Upper lobe of left lung (tissue), 6 donors: Measurements from ENCODE around the gene PPM1D. TPM values are rescaled to one million over a fixed set of nuclear protein-coding genes. Genes with fewer than 3 reads are reported as not detected.
"Not testable (repeated sequence)": the region's sequence is repeated elsewhere in the genome, so short reads cannot be mapped to it uniquely, and the experiment has no call there.

Experiments used
- ATAC-seq, 2 donors: fragments of 200-7000 bp; cut with Tn5 transposase; one replicate each; pipeline ENCODE4 v1.9.1; 2022; ENCODE audit warnings: mild to moderate bottlenecking in 2 of 2, moderate library complexity in 2 of 2; ENCODE audit not compliant: low FRiP score in 2 of 2
- DNase-seq, 2 donors: peaks; one replicate each; pipeline ENCODE4 v3.0.0-alpha.2; 2019 to 2020
- H3K27ac ChIP-seq, 4 donors: fragments of 200-600 bp; sonication (generic); one replicate each; pipeline ENCODE4 v1.5.1; 2016 to 2019
- H3K27me3 ChIP-seq, 4 donors: fragments of 200-600 bp; sonication (generic); one replicate each; pipeline ENCODE4 v1.5.1; 2017 to 2019
- H3K36me3 ChIP-seq, 4 donors: fragments of 200-600 bp; sonication (generic); one replicate each; pipeline ENCODE4 v1.5.1; 2016 to 2019
- H3K4me1 ChIP-seq, 4 donors: fragments of 200-600 bp; sonication (generic); one replicate each; pipeline ENCODE4 v1.5.1; 2018 to 2019
- H3K4me3 ChIP-seq, 4 donors: fragments of 200-600 bp; sonication (generic); one replicate each; pipeline ENCODE4 v1.5.1; 2017 to 2019; ENCODE audit warnings: mild to moderate bottlenecking in 2 of 4, moderate library complexity in 1 of 4
- H3K9me3 ChIP-seq, 4 donors: fragments of 200-600 bp; sonication (generic); one replicate each; pipeline ENCODE4 v1.5.1; 2018 to 2019
- CTCF ChIP-seq, 6 experiments: fragments of 450-650 bp in 4 of 6; fragments of 200-600 bp in 2 of 6; sonication (generic) in 2 of 6; IDR thresholded peaks; one replicate each; pipeline ENCODE4 v1.5.1; 2016 to 2019; ENCODE audit warnings: antibody characterized with exemption in 6 of 6
- EP300 ChIP-seq, 4 donors: sonication (generic); formaldehyde crosslinking; IDR thresholded peaks; one replicate each; pipeline ENCODE4 v1.5.1; 2017; ENCODE audit warnings: antibody characterized with exemption in 4 of 4, control low read depth in 2 of 4
- POLR2A ChIP-seq, 4 donors: fragments of 450-650 bp; IDR thresholded peaks; one replicate each; pipeline ENCODE4 v1.5.1; 2016 to 2017; ENCODE audit warnings: antibody characterized with exemption in 4 of 4, mild to moderate bottlenecking in 2 of 4
- POLR2AphosphoS5 ChIP-seq, 2 donors: sonication (generic); formaldehyde crosslinking; IDR thresholded peaks; one replicate each; pipeline ENCODE4 v1.5.1; 2017; ENCODE audit warnings: antibody characterized with exemption in 2 of 2
- WGBS, 2 donors: methylation state at CpG; one replicate each; pipeline ENCODE4 v1.1.5; 2017 to 2018; 5-methylcytosine and 5-hydroxymethylcytosine counted together
- total RNA-seq, 6 donors: library from RNA; depleted of rRNA in 4 of 6; stranded (reverse); fragments of >200 nt in 4 of 6; gene quantifications; one replicate each; pipeline versions ENCODE4 v1.1.0 to v1.2.1, GENCODE V29; 2016 to 2021
- donor health status: DM: no; HTN: no; CAD: no; lungs with moderate emphysema.
- donor health status: DM: no; HTN: yes; CAD: no; lungs with severe emphysema.

PPM1D gene
- total RNA-seq, 6 donors from 2014 or later, result 14.4 to 25.9 (median 19.8) TPM

GRCh38 chr17:60664022-60664421 is 64.0 kb downstream of the PPM1D start:
- DNase-seq (no peak), ATAC-seq (no peak)
- no peak overlapping the region for H3K27ac ChIP-seq
- H3K4me1 ChIP-seq, result no peaks in the 10 kb centered on the region
- no peaks in the 10 kb centered on the region for H3K27me3 ChIP-seq
- TF ChIP-seq EP300 (IDR thresholded peaks at IDR 0.05) (no peak), CTCF (IDR thresholded peaks at IDR 0.05) (no peak), POLR2A (IDR thresholded peaks at IDR 0.05) (no peak), POLR2AphosphoS5 (IDR thresholded peaks at IDR 0.05) (no peak)
- H3K4me3 ChIP-seq, result no peak overlapping the region
- no peaks in the 10 kb centered on the region for H3K9me3 ChIP-seq
- WGBS, 2 donors, result 87 to 88% methylated on average over 1 of the region's 1 CpG
- H3K36me3 ChIP-seq, result peaks cover 5 to 45% (median 21%) of the 10 kb centered on the region in 4 donors

- no peak for DNase-seq
- H3K4me3 ChIP-seq, result no peak overlapping the region
- peaks cover 5 to 37% (median 14%) of the 10 kb centered on the region in 4 donors for H3K36me3 ChIP-seq
Observed at GRCh38 chr17:60665602-60666001, 65.6 kb downstream of the PPM1D start.

GRCh38 chr17:60668741-60669140 is 68.7 kb downstream of the PPM1D start:
- ATAC-seq, result not testable (repeated sequence)
- WGBS, 2 donors, result 86 to 87% methylated on average over 7 of the region's 7 CpGs

More at GRCh38 chr17:60665602-60666001, 65.6 kb downstream of the PPM1D start:
- TF ChIP-seq POLR2A (IDR thresholded peaks at IDR 0.05) (no peak), EP300 (IDR thresholded peaks at IDR 0.05) (no peak), POLR2AphosphoS5 (IDR thresholded peaks at IDR 0.05) (no peak), CTCF (IDR thresholded peaks at IDR 0.05) (no peak)
- no peaks in the 10 kb centered on the region for H3K27me3 ChIP-seq
- H3K27ac ChIP-seq, result no peak overlapping the region
- WGBS, 2 donors, result 85 to 88% methylated on average over 5 of the region's 5 CpGs
- no peaks in the 10 kb centered on the region for H3K9me3 ChIP-seq
- no peaks in the 10 kb centered on the region for H3K4me1 ChIP-seq
- no peak for ATAC-seq

GRCh38 chr17:60671482-60671881 is 71.5 kb downstream of the PPM1D start:
- TF ChIP-seq CTCF (IDR thresholded peaks at IDR 0.05) (no peak), POLR2AphosphoS5 (IDR thresholded peaks at IDR 0.05) (no peak), EP300 (IDR thresholded peaks at IDR 0.05) (no peak), POLR2A (IDR thresholded peaks at IDR 0.05) (no peak)
- 57% methylated on average over 2 of the region's 2 CpGs for WGBS, 2 donors
- no peak overlapping the region for H3K27ac ChIP-seq
- H3K4me1 ChIP-seq, result peaks cover 0 to 2% (median under 1%) of the 10 kb centered on the region in 4 donors
- DNase-seq (no peak), ATAC-seq (no peak)
- H3K36me3 ChIP-seq, result peaks cover 0 to 1% (median 0%) of the 10 kb centered on the region in 4 donors
- no peaks in the 10 kb centered on the region for H3K27me3 ChIP-seq
- H3K9me3 ChIP-seq, result no peaks in the 10 kb centered on the region
- H3K4me3 ChIP-seq, result no peak overlapping the region

More at GRCh38 chr17:60668741-60669140, 68.7 kb downstream of the PPM1D start:
- H3K36me3 ChIP-seq, result peaks cover 0 to 27% (median 11%) of the 10 kb centered on the region in 4 donors
- H3K27ac ChIP-seq, H3K4me1 ChIP-seq, H3K4me3 ChIP-seq, DNase-seq, H3K9me3 ChIP-seq, H3K27me3 ChIP-seq: not testable (repeated sequence)

- DNase-seq, H3K36me3 ChIP-seq, H3K4me3 ChIP-seq, H3K27me3 ChIP-seq, H3K27ac ChIP-seq, ATAC-seq, H3K9me3 ChIP-seq: not testable (repeated sequence)
- peaks cover 10 to 17% (median 13%) of the 10 kb centered on the region in 4 donors for H3K4me1 ChIP-seq
- WGBS, 2 donors, result 90 to 92% methylated on average over 7 of the region's 7 CpGs
Observed at GRCh38 chr17:60674637-60675036, 74.6 kb downstream of the PPM1D start.

- H3K36me3 ChIP-seq, result peaks cover 0 to 4% (median 0%) of the 10 kb centered on the region in 4 donors
- H3K4me3 ChIP-seq, result no peak overlapping the region
- H3K27ac ChIP-seq, result no peak overlapping the region
- TF ChIP-seq POLR2A (IDR thresholded peaks at IDR 0.05) (no peak), CTCF (IDR thresholded peaks at IDR 0.05) (no peak)
- no peak for ATAC-seq
- H3K27me3 ChIP-seq, result no peaks in the 10 kb centered on the region
- no peaks in the 10 kb centered on the region for H3K9me3 ChIP-seq
- no peak for DNase-seq
- WGBS, 2 donors, result 96% methylated on average over 6 of the region's 6 CpGs
- peaks cover 10 to 17% (median 13%) of the 10 kb centered on the region in 4 donors for H3K4me1 ChIP-seq
Observed at GRCh38 chr17:60675997-60676396, 76.0 kb downstream of the PPM1D start.
